Caco-2 (cell line): ENCODE data around the gene RNMT. TPM values are rescaled to one million over a fixed set of nuclear protein-coding genes. Genes with fewer than 3 reads are reported as not detected.

ENCODE experiments used
- BruUV-seq: library from RNA; stranded (reverse); fragments of 400-500 nt; replicated peaks from 2 replicates; lab custom pipeline; 2021; lab: Mats Ljungman, UMichigan
- CTCF ChIA-PET: fragments of 300-600 bp; sonication (Branson Sonifier 250); formaldehyde crosslinking; loops from one replicate; lab custom pipeline; 2022; ENCODE audit warnings: antibody characterized with exemption; lab: Charles Lee
- POLR2A ChIA-PET: fragments of 300-600 bp; sonication (Branson Sonifier 250); formaldehyde crosslinking; loops from one replicate; lab custom pipeline; 2022; ENCODE audit warnings: antibody characterized with exemption; lab: Charles Lee
- DNase-seq, 2 experiments: peaks; one replicate each; pipeline versions ENCODE4 v3.0.0 to v3.0.0-alpha.2; 2020 to 2022
- H3K27me3 ChIP-seq: replicated peaks from 2 replicates; pipeline ENCODE4 v1.6.0; 2011; ENCODE audit warnings: low read length; ENCODE audit not compliant: control insufficient read depth, insufficient read depth
- H3K36me3 ChIP-seq: 2 replicates; pipeline ENCODE4 v1.5.1; 2011; ENCODE audit warnings: low read length; ENCODE audit not compliant: control insufficient read depth, insufficient read depth
- H3K4me1 ChIP-seq: fragments of 250-450 bp; sonication (Bioruptor Pico); 2 replicates; pipeline ENCODE4 v1.5.1; 2020; ENCODE audit warnings: mild to moderate bottlenecking
- H3K4me3 ChIP-seq: 2 replicates; pipeline ENCODE4 v1.5.1; 2011; ENCODE audit warnings: low read depth, mild to moderate bottlenecking, control low read depth, low read length
- H3K9me3 ChIP-seq: fragments of 250-450 bp; sonication (Bioruptor Pico); 2 replicates; pipeline ENCODE4 v1.5.1; 2020; ENCODE audit warnings: mild to moderate bottlenecking, moderate library complexity
- H3K27ac Mint-ChIP-seq: one replicate; pipeline ENCODE4 v1.8.0; 2022; ENCODE audit warnings: mixed read lengths; ENCODE audit not compliant: unreplicated experiment
- H3K27me3 Mint-ChIP-seq: one replicate; pipeline ENCODE4 v1.8.0; 2022; ENCODE audit warnings: mixed read lengths; ENCODE audit not compliant: insufficient read depth, unreplicated experiment
- H3K36me3 Mint-ChIP-seq: one replicate; pipeline ENCODE4 v1.8.0; 2022; ENCODE audit warnings: mild to moderate bottlenecking, mixed read lengths; ENCODE audit not compliant: insufficient read depth, unreplicated experiment
- H3K4me1 Mint-ChIP-seq: one replicate; pipeline ENCODE4 v1.8.0; 2022; ENCODE audit warnings: low read depth, mixed read lengths; ENCODE audit not compliant: unreplicated experiment
- H3K4me3 Mint-ChIP-seq: one replicate; pipeline ENCODE4 v1.8.0; 2022; ENCODE audit warnings: mild to moderate bottlenecking, moderate library complexity, mixed read lengths; ENCODE audit not compliant: unreplicated experiment
- H3K9me3 Mint-ChIP-seq: one replicate; pipeline ENCODE4 v1.8.0; 2022; ENCODE audit warnings: mixed read lengths; ENCODE audit not compliant: unreplicated experiment
- intact Hi-C: fragments of 100-400 bp; cut with micrococcal nuclease; formaldehyde crosslinking; loops from one replicate; pipeline ENCODE4 v1.10.0; 2022; ENCODE audit not compliant: unreplicated experiment
- total RNA-seq: library from RNA; stranded (reverse); gene quantifications from 2 replicates; pipeline ENCODE4 v1.2.3, GENCODE V29; 2022
- TF ChIP-seq, protein P1 (sequence below), 2 experiments: fragments of 200-600 bp in 1 of 2; IDR thresholded peaks; 1 replicate in 1 of 2; 2 replicates in 1 of 2; pipeline versions ENCODE4 v1.5.1 to v1.8.0; 2011 to 2022; ENCODE audit warnings: antibody characterized with exemption in 1 of 2, control low read depth in 1 of 2, inconsistent platforms in 1 of 2, low read depth in 1 of 2, low read length in 1 of 2, mild to moderate bottlenecking in 1 of 2, moderate library complexity in 1 of 2; ENCODE audit not compliant: insufficient read depth in 1 of 2, severe bottlenecking in 1 of 2, unreplicated experiment in 1 of 2

Gene RNMT
- total RNA-seq, 1 experiment from 2014 or later = 36.5 TPM

DNA sequence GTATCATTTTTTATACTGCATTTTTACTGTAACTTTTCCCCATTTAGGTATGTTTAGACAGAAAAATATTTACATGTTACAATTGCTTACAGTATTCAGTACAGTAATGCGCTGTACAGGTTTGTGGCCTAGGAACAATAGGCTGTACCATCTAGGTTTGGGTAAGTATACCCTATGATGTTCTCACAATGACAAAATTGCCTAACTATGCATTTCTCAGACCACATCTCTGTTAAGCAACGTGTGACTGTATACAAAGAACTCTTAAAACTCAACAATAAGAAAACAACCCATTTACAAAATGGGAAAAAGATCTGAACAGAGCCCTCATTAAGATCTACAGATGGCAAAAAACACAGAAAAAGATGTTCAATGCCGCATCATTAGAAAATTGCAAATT lies 29.5 kb upstream of the RNMT start:
- CTCF ChIA-PET = no interaction called here
- Mint-ChIP-seq H3K4me3 (no peak overlapping the region), H3K27me3 (no peaks in the 10 kb centered on the region), H3K9me3 (peaks cover 35% of the 10 kb centered on the region), H3K27ac (no peak overlapping the region), H3K4me1 (no peaks in the 10 kb centered on the region), H3K36me3 (no peaks in the 10 kb centered on the region)
- Histone ChIP-seq H3K4me3 (no peak overlapping the region), H3K36me3 (no peaks in the 10 kb centered on the region), H3K9me3 (peaks cover 10% of the 10 kb centered on the region; the same call in 1 of the 2 replicates), H3K4me1 (no peaks in the 10 kb centered on the region), H3K27me3 (no peaks in the 10 kb centered on the region)
- intact Hi-C loops = no loop called here
- BruUV-seq = no TSS peak
- no peak for DNase-seq
- POLR2A ChIA-PET = no interaction called here
- TF ChIP-seq, protein P1, sequence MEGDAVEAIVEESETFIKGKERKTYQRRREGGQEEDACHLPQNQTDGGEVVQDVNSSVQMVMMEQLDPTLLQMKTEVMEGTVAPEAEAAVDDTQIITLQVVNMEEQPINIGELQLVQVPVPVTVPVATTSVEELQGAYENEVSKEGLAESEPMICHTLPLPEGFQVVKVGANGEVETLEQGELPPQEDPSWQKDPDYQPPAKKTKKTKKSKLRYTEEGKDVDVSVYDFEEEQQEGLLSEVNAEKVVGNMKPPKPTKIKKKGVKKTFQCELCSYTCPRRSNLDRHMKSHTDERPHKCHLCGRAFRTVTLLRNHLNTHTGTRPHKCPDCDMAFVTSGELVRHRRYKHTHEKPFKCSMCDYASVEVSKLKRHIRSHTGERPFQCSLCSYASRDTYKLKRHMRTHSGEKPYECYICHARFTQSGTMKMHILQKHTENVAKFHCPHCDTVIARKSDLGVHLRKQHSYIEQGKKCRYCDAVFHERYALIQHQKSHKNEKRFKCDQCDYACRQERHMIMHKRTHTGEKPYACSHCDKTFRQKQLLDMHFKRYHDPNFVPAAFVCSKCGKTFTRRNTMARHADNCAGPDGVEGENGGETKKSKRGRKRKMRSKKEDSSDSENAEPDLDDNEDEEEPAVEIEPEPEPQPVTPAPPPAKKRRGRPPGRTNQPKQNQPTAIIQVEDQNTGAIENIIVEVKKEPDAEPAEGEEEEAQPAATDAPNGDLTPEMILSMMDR (IDR thresholded peaks at IDR 0.05; ENCODE audit: insufficient read depth in 1 of 2, low read depth in 1 of 2, low read length in 1 of 2, severe bottlenecking in 1 of 2, unreplicated experiment in 1 of 2) = no peak

DNA sequence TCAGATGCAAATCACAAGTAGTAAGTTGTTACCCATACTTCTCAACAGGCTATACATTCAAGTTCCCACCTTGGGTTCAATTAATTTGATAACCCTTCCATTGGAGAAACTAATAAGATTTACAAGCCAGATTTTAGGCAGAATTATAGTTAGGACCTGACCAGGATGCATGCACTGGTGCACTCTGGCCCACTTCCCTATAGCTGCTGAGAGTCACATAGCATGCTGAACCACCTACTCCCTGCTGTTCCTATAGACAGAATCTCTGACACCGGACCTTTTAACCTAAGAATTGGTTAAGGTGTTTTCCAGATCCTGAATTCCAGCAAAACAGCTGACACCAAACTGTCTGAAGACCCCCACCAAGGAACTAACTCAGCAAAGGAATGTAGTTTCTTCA lies 26.3 kb upstream of the RNMT start:
- Mint-ChIP-seq H3K36me3 (no peaks in the 10 kb centered on the region), H3K4me1 (no peaks in the 10 kb centered on the region)
- POLR2A ChIA-PET = no interaction called here

DNA sequence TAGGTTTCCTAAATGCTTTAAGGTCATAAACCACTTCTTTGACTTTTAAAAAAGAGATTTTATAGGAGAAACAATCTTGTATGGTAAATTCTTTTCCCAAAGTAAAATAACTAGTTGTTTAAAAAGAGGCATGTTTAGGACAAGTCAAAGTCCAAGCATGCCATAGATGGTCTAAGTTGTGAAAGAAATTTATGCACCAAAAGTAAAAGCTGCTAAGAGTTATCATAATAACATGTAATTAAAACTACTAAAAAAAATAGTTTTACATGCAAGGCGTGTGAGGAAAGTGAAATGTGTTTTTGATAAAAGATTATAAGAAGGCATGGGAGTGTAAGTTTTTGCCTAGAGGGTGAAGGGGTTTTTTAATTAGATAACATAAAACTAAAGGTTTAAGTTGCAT lies 22.6 kb upstream of the RNMT start:
- H3K36me3 Mint-ChIP-seq = peaks cover 4% of the 10 kb centered on the region
- H3K9me3 Mint-ChIP-seq = peaks cover 41% of the 10 kb centered on the region
- H3K4me1 Mint-ChIP-seq = no peaks in the 10 kb centered on the region
- no peaks in the 10 kb centered on the region for H3K27me3 Mint-ChIP-seq
- TF ChIP-seq, protein P1 (IDR thresholded peaks at IDR 0.05; ENCODE audit: insufficient read depth in 1 of 2, low read depth in 1 of 2, low read length in 1 of 2, severe bottlenecking in 1 of 2, unreplicated experiment in 1 of 2) = no peak
- POLR2A ChIA-PET = no interaction called here
- CTCF ChIA-PET = no interaction called here
- no TSS peak for BruUV-seq
- intact Hi-C loops = no loop called here
- Histone ChIP-seq H3K36me3 (peaks cover 2% of the 10 kb centered on the region; the same call in 1 of the 2 replicates), H3K27me3 (no peaks in the 10 kb centered on the region), H3K4me1 (no peaks in the 10 kb centered on the region), H3K9me3 (peaks cover 29% of the 10 kb centered on the region), H3K4me3 (no peak overlapping the region)
- no peak overlapping the region for H3K27ac Mint-ChIP-seq
- DNase-seq = no peak
- no peak overlapping the region for H3K4me3 Mint-ChIP-seq

More for the DNA sequence above, 26.3 kb upstream of the RNMT start:
- intact Hi-C loops = no loop called here
- no peaks in the 10 kb centered on the region for H3K27me3 Mint-ChIP-seq
- peaks cover 26% of the 10 kb centered on the region for H3K9me3 Mint-ChIP-seq
- H3K4me3 Mint-ChIP-seq = no peak overlapping the region
- no peak overlapping the region for H3K4me3 ChIP-seq
- TF ChIP-seq, protein P1 (IDR thresholded peaks at IDR 0.05; ENCODE audit: insufficient read depth in 1 of 2, low read depth in 1 of 2, low read length in 1 of 2, severe bottlenecking in 1 of 2, unreplicated experiment in 1 of 2) = no peak
- peaks cover 2% of the 10 kb centered on the region; the same call in 1 of the 2 replicates for H3K36me3 ChIP-seq
- no peaks in the 10 kb centered on the region for H3K4me1 ChIP-seq
- no TSS peak for BruUV-seq
- no peak overlapping the region for H3K27ac Mint-ChIP-seq
- CTCF ChIA-PET = no interaction called here
- DNase-seq = no peak
- H3K9me3 ChIP-seq = peaks cover 28% of the 10 kb centered on the region
- no peaks in the 10 kb centered on the region for H3K27me3 ChIP-seq
